ENCODE results near the gene AKAP6. TPM values are rescaled to one million over a fixed set of nuclear protein-coding genes. Genes with fewer than 3 reads are reported as not detected.

The AKAP6 gene
- total RNA-seq, 6 experiments from 2014 or later = 1.7 to 9.6 (median 4.3) TPM

- DNase-seq = no peak
- WGBS (ENCODE audit: insufficient coverage, low coverage, low lambda C conversion rate, missing lambda C conversion rate) = 91% methylated on average over 4 of the region's 4 CpGs
- Histone ChIP-seq H3K9me3 (no peaks in the 10 kb centered on the region), H3K36me3 (no peaks in the 10 kb centered on the region), H3K4me3 (no peak overlapping the region), H3K27ac (no peak overlapping the region), H3K27me3 (no peaks in the 10 kb centered on the region), H3K4me1 (no peaks in the 10 kb centered on the region)
- intact Hi-C loops (cut with DNase I) = no loop called here
- no peak for ATAC-seq
- no peak for TF ChIP-seq POLR2A (IDR thresholded peaks at IDR 0.05)
- no peak for TF ChIP-seq CTCF (IDR thresholded peaks at IDR 0.05)
Observed at GRCh38 chr14:32349322-32349721, 20.2 kb downstream of the AKAP6 start.

GRCh38 chr14:32350020-32350419, 20.9 kb downstream of the AKAP6 start:
- WGBS (ENCODE audit: insufficient coverage, low coverage, low lambda C conversion rate, missing lambda C conversion rate) = 46% methylated on average over 1 of the region's 1 CpG
- intact Hi-C loops (cut with DNase I) = no loop called here
- Histone ChIP-seq H3K4me1 (no peaks in the 10 kb centered on the region), H3K27me3 (no peaks in the 10 kb centered on the region), H3K9me3 (no peaks in the 10 kb centered on the region), H3K27ac (no peak overlapping the region), H3K4me3 (no peak overlapping the region), H3K36me3 (no peaks in the 10 kb centered on the region)
- ATAC-seq = no peak
- TF ChIP-seq POLR2A (IDR thresholded peaks at IDR 0.05) (no peak), CTCF (IDR thresholded peaks at IDR 0.05) (no peak)
- DNase-seq = no peak

- 82% methylated on average over 4 of the region's 4 CpGs for WGBS (ENCODE audit: insufficient coverage, low coverage, low lambda C conversion rate, missing lambda C conversion rate)
- intact Hi-C loops (cut with DNase I) = no loop called here
- Histone ChIP-seq H3K9me3 (no peaks in the 10 kb centered on the region), H3K27ac (no peak overlapping the region), H3K36me3 (no peaks in the 10 kb centered on the region), H3K4me3 (no peak overlapping the region), H3K4me1 (no peaks in the 10 kb centered on the region), H3K27me3 (no peaks in the 10 kb centered on the region)
- no peak for TF ChIP-seq CTCF (IDR thresholded peaks at IDR 0.05)
- no peak for TF ChIP-seq POLR2A (IDR thresholded peaks at IDR 0.05)
- no peak for ATAC-seq
- no peak for DNase-seq
Observed at GRCh38 chr14:32352631-32353030, 23.5 kb downstream of the AKAP6 start.

GRCh38 chr14:32354716-32355115, 25.6 kb downstream of the AKAP6 start:
- Histone ChIP-seq H3K27me3 (no peaks in the 10 kb centered on the region), H3K27ac (no peak overlapping the region), H3K4me1 (no peaks in the 10 kb centered on the region), H3K9me3 (no peaks in the 10 kb centered on the region), H3K4me3 (no peak overlapping the region), H3K36me3 (no peaks in the 10 kb centered on the region)
- DNase-seq (peak in 2 of 3 donors; percentile 44 to 49), ATAC-seq (peak in 3 of 4 donors; percentile 45 to 74 (median 46))
- 45% methylated on average over 3 of the region's 3 CpGs for WGBS (ENCODE audit: insufficient coverage, low coverage, low lambda C conversion rate, missing lambda C conversion rate)
- intact Hi-C loops (cut with DNase I) = no loop called here
- no peak for TF ChIP-seq CTCF (IDR thresholded peaks at IDR 0.05)
- no peak for TF ChIP-seq POLR2A (IDR thresholded peaks at IDR 0.05)

GRCh38 chr14:32358781-32359180, 29.7 kb downstream of the AKAP6 start:
- Histone ChIP-seq H3K9me3 (no peaks in the 10 kb centered on the region), H3K4me1 (no peaks in the 10 kb centered on the region), H3K27ac (no peak overlapping the region), H3K27me3 (no peaks in the 10 kb centered on the region), H3K36me3 (no peaks in the 10 kb centered on the region), H3K4me3 (no peak overlapping the region)
- ATAC-seq (no peak), DNase-seq (no peak)
- TF ChIP-seq CTCF (IDR thresholded peaks at IDR 0.05) (no peak), POLR2A (IDR thresholded peaks at IDR 0.05) (no peak)
- intact Hi-C loops (cut with DNase I) = no loop called here
- WGBS (ENCODE audit: insufficient coverage, low coverage, low lambda C conversion rate, missing lambda C conversion rate) = 72% methylated on average over 3 of the region's 3 CpGs

All from right lobe of liver (tissue), 6 donors.